Gastrocnemius medialis (tissue), 4 donors: Measurements from ENCODE around the gene MPZ. TPM values are rescaled to one million over a fixed set of nuclear protein-coding genes. Genes with fewer than 3 reads are reported as not detected.
A peak's percentile ranks its signal among the peaks of the same experiment; 100 is the strongest.

Source experiments
- ATAC-seq, 2 donors: fragments of 150-250 bp; one replicate each; pipeline ENCODE4 v1.9.1; 2016
- DNase-seq, 2 donors: peaks; one replicate each; pipeline ENCODE4 v3.0.0-alpha.2; 2019
- H3K27ac ChIP-seq, 4 donors: fragments of 200-600 bp; sonication (generic); 1 replicate in 1 of 4; 2 replicates in 3 of 4; pipeline ENCODE4 v1.5.1; 2016 to 2018; ENCODE audit warnings: mild to moderate bottlenecking in 2 of 4, moderate library complexity in 1 of 4
- H3K27me3 ChIP-seq, 3 donors: fragments of 200-600 bp; sonication (generic) in 2 of 3; 1 replicate in 1 of 3; 2 replicates in 2 of 3; pipeline versions ENCODE4 v1.5.1 to v1.6.0; 2016 to 2019; ENCODE audit warnings: mild to moderate bottlenecking in 1 of 3, moderate library complexity in 1 of 3
- H3K36me3 ChIP-seq, 2 donors: fragments of 200-600 bp; sonication (generic) in 1 of 2; one replicate each; pipeline ENCODE4 v1.5.1; 2017 to 2018
- H3K4me1 ChIP-seq, 2 donors: fragments of 200-600 bp; sonication (generic) in 1 of 2; one replicate each; pipeline ENCODE4 v1.5.1; 2016 to 2017; ENCODE audit warnings: mild to moderate bottlenecking in 2 of 2
- H3K4me3 ChIP-seq, 4 donors: fragments of 200-600 bp; sonication (generic) in 3 of 4; 1 replicate in 1 of 4; 2 replicates in 3 of 4; pipeline ENCODE4 v1.5.1; 2016 to 2019; ENCODE audit warnings: mild to moderate bottlenecking in 2 of 4
- H3K9me3 ChIP-seq, 3 donors: fragments of 200-600 bp; sonication (generic) in 2 of 3; 1 replicate in 1 of 3; 2 replicates in 2 of 3; pipeline ENCODE4 v1.5.1; 2016 to 2019
- POLR2A ChIP-seq, 2 donors: fragments of 450-650 bp; IDR thresholded peaks; one replicate each; pipeline ENCODE4 v1.6.1; 2017; ENCODE audit warnings: antibody characterized with exemption in 2 of 2, mild to moderate bottlenecking in 2 of 2, moderate library complexity in 2 of 2
- in situ Hi-C, 4 donors: fragments of 200-750 bp; cut with MboI; loops; one replicate each; pipeline versions ENCODE4 v1.15.0 to v1.8.0; 2017; ENCODE audit warnings: low sequenced_read_pairs in 4 of 4
- intact Hi-C: fragments of 100-400 bp; cut with DNase I; formaldehyde crosslinking; loops from one replicate; pipeline ENCODE4 v1.15.1; 2023; ENCODE audit warnings: low total_unique reads
- total RNA-seq, 4 donors: library from RNA; depleted of rRNA; stranded (reverse); fragments of >200 nt; gene quantifications; one replicate each; pipeline versions ENCODE4 v1.1.0 to v1.2.3, GENCODE V29; 2016
- TF ChIP-seq, protein P1 (sequence below), 5 experiments: fragments of 450-650 bp in 3 of 5; fragments of 200-600 bp in 2 of 5; sonication (generic) in 2 of 5; IDR thresholded peaks in 4 of 5; conservative IDR thresholded peaks in 1 of 5; 1 replicate in 4 of 5; 2 replicates in 1 of 5; pipeline ENCODE4 v1.5.1; 2016 to 2019; ENCODE audit warnings: antibody characterized with exemption in 5 of 5, mild to moderate bottlenecking in 3 of 5, moderate library complexity in 3 of 5

Gene MPZ
- 1 to 10 TPM in 3 of 4 donors, under 1 TPM in 1; 0.61 to 3.4 (median 2.1) TPM for total RNA-seq

DNA sequence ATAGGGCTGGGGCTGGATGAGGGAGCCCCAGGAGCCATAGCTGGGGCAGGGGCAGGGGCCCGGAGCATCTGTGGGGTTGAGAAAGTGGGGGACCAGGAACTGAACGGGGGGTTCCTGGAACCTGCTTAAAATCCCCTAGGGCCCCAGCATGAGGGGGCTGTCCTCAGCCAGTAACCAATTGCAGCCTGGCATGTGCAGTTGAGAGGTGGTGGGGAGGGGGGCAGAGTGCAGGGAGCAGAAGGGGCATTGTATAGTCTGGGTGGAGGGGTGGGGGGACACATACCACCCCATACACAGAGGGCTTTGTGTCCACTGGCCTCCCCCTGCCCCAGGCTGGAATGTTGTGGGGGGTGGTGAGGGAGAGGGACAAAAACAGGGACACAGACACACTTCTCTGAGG, at the start of gene MPZ:
Gene MPZ (minus strand): TSS at position 101 of the 400 bp plus-strand sequence. CDS start 63 bp downstream, at position 38.
- Histone ChIP-seq H3K36me3 (no peaks in the 10 kb centered on the region), H3K27me3 (peaks cover 0 to 12% (median 3%) of the 10 kb centered on the region in 3 donors), H3K27ac (no peak within 1 kb of the TSS), H3K9me3 (no peaks in the 10 kb centered on the region), H3K4me1 (peaks cover under 1 to 2% of the 10 kb centered on the region in 2 donors), H3K4me3 (no peak within 1 kb of the TSS)
- DNase-seq (no peak), ATAC-seq (no peak)
- intact Hi-C loops = loop anchor here (5.0 kb wide), 2 partner anchors 72 to 968 kb away; partner anchors contain the start of genes COPA and NCSTN
- in situ Hi-C loops = loop anchor here in 2 of 4 donors (10.0 kb wide), 2 partner anchors 75 to 85 kb away; partner anchors contain the start of genes APOA2 (in 1 of the 2) and TOMM40L (in 1 of the 2)
- TF ChIP-seq, protein P1, sequence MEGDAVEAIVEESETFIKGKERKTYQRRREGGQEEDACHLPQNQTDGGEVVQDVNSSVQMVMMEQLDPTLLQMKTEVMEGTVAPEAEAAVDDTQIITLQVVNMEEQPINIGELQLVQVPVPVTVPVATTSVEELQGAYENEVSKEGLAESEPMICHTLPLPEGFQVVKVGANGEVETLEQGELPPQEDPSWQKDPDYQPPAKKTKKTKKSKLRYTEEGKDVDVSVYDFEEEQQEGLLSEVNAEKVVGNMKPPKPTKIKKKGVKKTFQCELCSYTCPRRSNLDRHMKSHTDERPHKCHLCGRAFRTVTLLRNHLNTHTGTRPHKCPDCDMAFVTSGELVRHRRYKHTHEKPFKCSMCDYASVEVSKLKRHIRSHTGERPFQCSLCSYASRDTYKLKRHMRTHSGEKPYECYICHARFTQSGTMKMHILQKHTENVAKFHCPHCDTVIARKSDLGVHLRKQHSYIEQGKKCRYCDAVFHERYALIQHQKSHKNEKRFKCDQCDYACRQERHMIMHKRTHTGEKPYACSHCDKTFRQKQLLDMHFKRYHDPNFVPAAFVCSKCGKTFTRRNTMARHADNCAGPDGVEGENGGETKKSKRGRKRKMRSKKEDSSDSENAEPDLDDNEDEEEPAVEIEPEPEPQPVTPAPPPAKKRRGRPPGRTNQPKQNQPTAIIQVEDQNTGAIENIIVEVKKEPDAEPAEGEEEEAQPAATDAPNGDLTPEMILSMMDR (IDR thresholded peaks at IDR 0.05 in 4 of 5, conservative IDR thresholded peaks at IDR 0.05 in 1 of 5) = no peak
- TF ChIP-seq POLR2A (IDR thresholded peaks at IDR 0.05) = no peak

DNA sequence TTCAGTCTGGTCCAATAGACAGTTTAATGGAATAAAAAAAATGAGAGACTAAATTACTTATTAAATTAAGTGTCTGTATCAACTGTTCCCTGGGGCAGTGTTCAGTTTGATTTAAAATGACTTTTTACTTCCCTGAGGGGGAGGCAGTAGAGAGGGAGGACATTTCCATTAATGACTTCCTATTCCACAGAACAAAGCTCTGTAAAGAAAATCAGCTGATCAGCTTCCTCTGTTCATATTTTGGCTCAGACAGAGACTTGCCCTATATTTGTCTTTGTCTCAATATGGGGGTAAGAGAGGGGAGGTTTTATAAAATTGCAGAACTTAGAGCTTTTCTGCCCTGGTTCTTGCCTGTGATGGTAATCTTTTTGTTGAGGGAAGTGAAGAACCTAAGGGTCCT, 49.5 kb upstream of the MPZ start:
- H3K27me3 ChIP-seq = no peaks in the 10 kb centered on the region
- intact Hi-C loops = no loop called here
- TF ChIP-seq, protein P1 (IDR thresholded peaks at IDR 0.05 in 4 of 5, conservative IDR thresholded peaks at IDR 0.05 in 1 of 5) = no peak
- no peak for TF ChIP-seq POLR2A (IDR thresholded peaks at IDR 0.05)
- no peak overlapping the region for H3K27ac ChIP-seq
- DNase-seq (no peak), ATAC-seq (peak in 1 of 2 donors; percentile 33)
- no peaks in the 10 kb centered on the region for H3K4me1 ChIP-seq
- no peaks in the 10 kb centered on the region for H3K9me3 ChIP-seq
- H3K4me3 ChIP-seq = no peak overlapping the region
- peaks cover 0 to 7% of the 10 kb centered on the region in 2 donors for H3K36me3 ChIP-seq
- in situ Hi-C loops = no loop called here

DNA sequence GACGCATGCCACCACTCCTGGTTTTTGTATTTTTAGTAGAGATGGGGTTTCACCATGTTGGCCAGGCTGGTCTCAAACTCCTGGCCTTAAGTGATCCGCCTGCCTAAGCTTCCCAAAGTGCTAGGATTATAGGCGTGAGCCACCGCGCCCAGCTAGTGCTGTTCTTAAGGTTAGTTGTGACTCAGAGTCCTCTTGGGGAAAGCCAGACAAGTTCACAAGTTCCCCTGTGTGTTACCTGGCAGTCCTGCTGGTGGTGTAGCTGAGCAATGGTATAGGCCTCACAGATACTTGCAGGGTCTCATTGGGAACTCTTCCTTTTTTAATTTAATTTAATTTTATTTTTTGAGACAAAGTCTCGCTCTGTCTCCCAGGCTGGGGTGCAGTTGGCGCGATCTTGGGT, 47.3 kb upstream of the MPZ start:
- no peaks in the 10 kb centered on the region for H3K9me3 ChIP-seq
- no peak for DNase-seq
- H3K27ac ChIP-seq = no peak overlapping the region
- H3K27me3 ChIP-seq = no peaks in the 10 kb centered on the region
- in situ Hi-C loops = no loop called here
- TF ChIP-seq POLR2A (IDR thresholded peaks at IDR 0.05) = no peak
- TF ChIP-seq, protein P1 (IDR thresholded peaks at IDR 0.05 in 4 of 5, conservative IDR thresholded peaks at IDR 0.05 in 1 of 5) = no peak
- H3K4me3 ChIP-seq = no peak overlapping the region
- intact Hi-C loops = no loop called here
- peaks cover 0 to 6% of the 10 kb centered on the region in 2 donors for H3K36me3 ChIP-seq
- H3K4me1 ChIP-seq = no peaks in the 10 kb centered on the region
- ATAC-seq = no peak

DNA sequence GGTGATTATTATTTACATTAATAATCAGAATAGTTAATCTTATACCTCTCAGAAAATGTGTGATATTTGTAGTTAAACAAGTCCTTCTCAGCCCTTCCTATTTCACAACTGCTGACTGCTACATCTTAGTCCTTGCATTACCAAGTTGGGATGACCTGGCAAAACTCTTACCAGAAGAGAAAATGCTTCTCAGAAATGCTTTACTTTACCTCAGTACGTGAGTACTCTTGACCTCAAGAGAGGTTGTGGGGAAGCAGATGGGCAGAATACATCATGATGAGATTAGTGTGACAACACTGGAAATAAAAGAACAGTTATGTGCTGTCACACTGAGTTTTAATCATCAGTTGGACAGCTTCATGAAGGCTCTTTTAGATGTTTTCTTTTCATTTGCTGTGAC, 41.7 kb upstream of the MPZ start:
- H3K27me3 ChIP-seq = no peaks in the 10 kb centered on the region
- no peak overlapping the region for H3K4me3 ChIP-seq
- H3K4me1 ChIP-seq = no peaks in the 10 kb centered on the region
- no peak for ATAC-seq
- TF ChIP-seq, protein P1 (IDR thresholded peaks at IDR 0.05 in 4 of 5, conservative IDR thresholded peaks at IDR 0.05 in 1 of 5) = no peak
- no peak for TF ChIP-seq POLR2A (IDR thresholded peaks at IDR 0.05)
- in situ Hi-C loops (no loop called here), intact Hi-C loops (no loop called here)
- no peak for DNase-seq
- no peak overlapping the region for H3K27ac ChIP-seq
- peaks cover 3 to 13% of the 10 kb centered on the region in 2 donors for H3K36me3 ChIP-seq
- no peaks in the 10 kb centered on the region for H3K9me3 ChIP-seq

DNA sequence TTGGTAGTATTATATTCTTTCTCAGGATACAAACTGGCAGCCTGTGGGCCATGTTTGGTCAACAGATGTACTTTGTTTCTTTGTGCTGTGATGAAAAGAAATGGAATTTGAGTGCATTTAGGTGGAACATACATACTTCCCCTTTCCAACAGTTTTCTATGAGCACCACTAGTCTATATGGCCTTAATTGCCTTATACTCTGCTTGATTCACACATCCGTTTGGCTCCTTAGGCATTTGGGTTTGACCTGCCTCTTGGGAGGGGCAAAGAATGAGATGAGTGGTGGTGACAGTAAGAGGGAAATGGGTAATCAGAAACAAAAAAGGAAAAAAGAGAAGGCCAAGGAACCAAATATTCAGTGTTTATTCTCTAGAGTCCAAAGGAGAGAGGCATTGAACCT, 40.9 kb upstream of the MPZ start:
- in situ Hi-C loops (no loop called here), intact Hi-C loops (no loop called here)
- TF ChIP-seq, protein P1 (IDR thresholded peaks at IDR 0.05 in 4 of 5, conservative IDR thresholded peaks at IDR 0.05 in 1 of 5) = no peak
- TF ChIP-seq POLR2A (IDR thresholded peaks at IDR 0.05) = no peak

More for the DNA sequence above, 40.9 kb upstream of the MPZ start:
- Histone ChIP-seq H3K27ac (no peak overlapping the region), H3K4me3 (no peak overlapping the region), H3K9me3 (no peaks in the 10 kb centered on the region), H3K27me3 (no peaks in the 10 kb centered on the region), H3K36me3 (peaks cover 3 to 19% of the 10 kb centered on the region in 2 donors), H3K4me1 (no peaks in the 10 kb centered on the region)
- no peak for DNase-seq
- ATAC-seq = no peak
